OCI-LY7 (cell line): ENCODE data around the gene ACVRL1. TPM values are rescaled to one million over a fixed set of nuclear protein-coding genes. Genes with fewer than 3 reads are reported as not detected.

ENCODE experiments used
- BruUV-seq: library from RNA; stranded (reverse); fragments of 400-500 nt; replicated peaks from 2 replicates; lab custom pipeline; 2021; lab: Mats Ljungman, UMichigan
- CTCF ChIA-PET: fragments of 300-600 bp; sonication (Branson Sonifier 250); formaldehyde crosslinking; loops from one replicate; lab custom pipeline; 2022; ENCODE audit warnings: antibody characterized with exemption; ENCODE audit not compliant: unreplicated experiment; lab: Charles Lee
- POLR2A ChIA-PET: fragments of 300-600 bp; sonication (Branson Sonifier 250); formaldehyde crosslinking; loops from one replicate; lab custom pipeline; 2022; ENCODE audit warnings: antibody characterized with exemption; lab: Charles Lee
- DNase-seq: peaks from one replicate; pipeline ENCODE4 v3.0.0-alpha.2; 2015; ENCODE audit warnings: low spot score
- H2AFZ ChIP-seq: fragments of 200-600 bp; sonication (generic), shearing (Covaris generic); 2 replicates; pipeline ENCODE4 v1.6.1; 2014; ENCODE audit warnings: mild to moderate bottlenecking, antibody characterized with exemption, low read length, moderate library complexity
- H3K27ac ChIP-seq: fragments of 200-600 bp; sonication (generic); 2 replicates; pipeline ENCODE4 v1.5.1; 2014; ENCODE audit warnings: mixed run types, low read depth, mild to moderate bottlenecking, moderate library complexity, low read length, inconsistent platforms; ENCODE audit not compliant: poor library complexity, severe bottlenecking
- H3K36me3 ChIP-seq: fragments of 200-600 bp; sonication (generic); 2 replicates; pipeline ENCODE4 v1.6.1; 2014; ENCODE audit warnings: mild to moderate bottlenecking, antibody characterized with exemption, low read length, moderate library complexity, mixed read lengths; ENCODE audit not compliant: insufficient read depth
- H3K4me1 ChIP-seq: fragments of 200-600 bp; sonication (generic); 2 replicates; pipeline ENCODE4 v1.5.1; 2014; ENCODE audit warnings: mild to moderate bottlenecking, low read length; ENCODE audit not compliant: insufficient read depth, poor library complexity, severe bottlenecking
- H3K4me2 ChIP-seq: fragments of 200-600 bp; sonication (generic); 2 replicates; pipeline ENCODE4 v1.6.1; 2014; ENCODE audit warnings: mild to moderate bottlenecking, low read length
- H3K4me3 ChIP-seq: fragments of 200-600 bp; sonication (generic); 2 replicates; pipeline ENCODE4 v1.5.1; 2014; ENCODE audit warnings: mild to moderate bottlenecking, low read depth, low read length; ENCODE audit not compliant: poor library complexity, severe bottlenecking
- H3K79me2 ChIP-seq: fragments of 200-600 bp; sonication (generic); 2 replicates; pipeline ENCODE4 v1.6.1; 2016; ENCODE audit warnings: low read depth, mild to moderate bottlenecking, low read length, moderate library complexity, mixed read lengths; ENCODE audit not compliant: insufficient read depth
- H3K9me2 ChIP-seq: fragments of 200-600 bp; sonication (generic); 2 replicates; pipeline ENCODE4 v1.6.1; 2016; ENCODE audit warnings: mild to moderate bottlenecking, low read length, mixed read lengths; ENCODE audit not compliant: insufficient read depth
- H3K9me3 ChIP-seq: fragments of 200-600 bp; sonication (generic); 2 replicates; pipeline ENCODE4 v1.6.1; 2014; ENCODE audit warnings: mild to moderate bottlenecking, mixed run types, low read length, mixed read lengths
- H4K20me1 ChIP-seq: fragments of 200-600 bp; sonication (generic); 2 replicates; pipeline ENCODE4 v1.6.1; 2014; ENCODE audit warnings: mild to moderate bottlenecking, antibody characterized with exemption, low read length, moderate library complexity, mixed read lengths; ENCODE audit not compliant: insufficient read depth
- EZH2phosphoT487 ChIP-seq: fragments of 200-600 bp; sonication (generic); IDR thresholded peaks from 2 replicates; pipeline ENCODE4 v1.6.1; 2018; ENCODE audit warnings: low read depth, borderline replicate concordance, mild to moderate bottlenecking, mixed run types, antibody characterized with exemption, low read length, moderate library complexity, mixed read lengths
- intact Hi-C: fragments of 100-400 bp; cut with micrococcal nuclease; formaldehyde crosslinking; loops from one replicate; pipeline ENCODE4 v1.10.0; 2022; ENCODE audit not compliant: unreplicated experiment
- total RNA-seq, 2 experiments: library from RNA; depleted of rRNA in 1 of 2; stranded (reverse); fragments of >200 nt in 1 of 2; shearing (Covaris generic) in 1 of 2; gene quantifications; 2 replicates each; pipeline ENCODE4 v1.2.3, GENCODE V29; 2014 to 2022
- TF ChIP-seq, protein P1 (sequence below): fragments of 200-600 bp; sonication (generic); conservative IDR thresholded peaks from 2 replicates; pipeline ENCODE4 v1.5.1; 2014; ENCODE audit warnings: mild to moderate bottlenecking, antibody characterized with exemption, low read length, moderate library complexity, mixed read lengths

The ACVRL1 gene
- total RNA-seq, 2 experiments from 2014 or later, result not detected

- Histone ChIP-seq H3K4me1 (peaks cover 18% of the 10 kb centered on the region), H3K27ac (no peak overlapping the region), H3K4me3 (no peak overlapping the region), H4K20me1 (no peaks in the 10 kb centered on the region), H3K36me3 (no peaks in the 10 kb centered on the region), H3K79me2 (no peaks in the 10 kb centered on the region), H3K9me2 (no peaks in the 10 kb centered on the region), H3K9me3 (no peaks in the 10 kb centered on the region), H2AFZ (peak overlapping the region; percentile 35; the same call in 1 of the 2 replicates), H3K4me2 (no peak overlapping the region)
- ChIA-PET CTCF (interaction anchor here (0.9 kb wide), 1 partner anchor 10 kb away, joined by 3 read pairs; no protein-coding TSS in a partner anchor), POLR2A (no interaction called here)
- TF ChIP-seq EZH2phosphoT487, result no peak
- TF ChIP-seq, protein P1, sequence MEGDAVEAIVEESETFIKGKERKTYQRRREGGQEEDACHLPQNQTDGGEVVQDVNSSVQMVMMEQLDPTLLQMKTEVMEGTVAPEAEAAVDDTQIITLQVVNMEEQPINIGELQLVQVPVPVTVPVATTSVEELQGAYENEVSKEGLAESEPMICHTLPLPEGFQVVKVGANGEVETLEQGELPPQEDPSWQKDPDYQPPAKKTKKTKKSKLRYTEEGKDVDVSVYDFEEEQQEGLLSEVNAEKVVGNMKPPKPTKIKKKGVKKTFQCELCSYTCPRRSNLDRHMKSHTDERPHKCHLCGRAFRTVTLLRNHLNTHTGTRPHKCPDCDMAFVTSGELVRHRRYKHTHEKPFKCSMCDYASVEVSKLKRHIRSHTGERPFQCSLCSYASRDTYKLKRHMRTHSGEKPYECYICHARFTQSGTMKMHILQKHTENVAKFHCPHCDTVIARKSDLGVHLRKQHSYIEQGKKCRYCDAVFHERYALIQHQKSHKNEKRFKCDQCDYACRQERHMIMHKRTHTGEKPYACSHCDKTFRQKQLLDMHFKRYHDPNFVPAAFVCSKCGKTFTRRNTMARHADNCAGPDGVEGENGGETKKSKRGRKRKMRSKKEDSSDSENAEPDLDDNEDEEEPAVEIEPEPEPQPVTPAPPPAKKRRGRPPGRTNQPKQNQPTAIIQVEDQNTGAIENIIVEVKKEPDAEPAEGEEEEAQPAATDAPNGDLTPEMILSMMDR, result no peak
- DNase-seq, result peak; percentile 25
- intact Hi-C loops, result no loop called here
- BruUV-seq, result no TSS peak
These were observed 15.6 kb downstream of the ACVRL1 start for GRCh38 chr12:51922762-51923505.

DNA sequence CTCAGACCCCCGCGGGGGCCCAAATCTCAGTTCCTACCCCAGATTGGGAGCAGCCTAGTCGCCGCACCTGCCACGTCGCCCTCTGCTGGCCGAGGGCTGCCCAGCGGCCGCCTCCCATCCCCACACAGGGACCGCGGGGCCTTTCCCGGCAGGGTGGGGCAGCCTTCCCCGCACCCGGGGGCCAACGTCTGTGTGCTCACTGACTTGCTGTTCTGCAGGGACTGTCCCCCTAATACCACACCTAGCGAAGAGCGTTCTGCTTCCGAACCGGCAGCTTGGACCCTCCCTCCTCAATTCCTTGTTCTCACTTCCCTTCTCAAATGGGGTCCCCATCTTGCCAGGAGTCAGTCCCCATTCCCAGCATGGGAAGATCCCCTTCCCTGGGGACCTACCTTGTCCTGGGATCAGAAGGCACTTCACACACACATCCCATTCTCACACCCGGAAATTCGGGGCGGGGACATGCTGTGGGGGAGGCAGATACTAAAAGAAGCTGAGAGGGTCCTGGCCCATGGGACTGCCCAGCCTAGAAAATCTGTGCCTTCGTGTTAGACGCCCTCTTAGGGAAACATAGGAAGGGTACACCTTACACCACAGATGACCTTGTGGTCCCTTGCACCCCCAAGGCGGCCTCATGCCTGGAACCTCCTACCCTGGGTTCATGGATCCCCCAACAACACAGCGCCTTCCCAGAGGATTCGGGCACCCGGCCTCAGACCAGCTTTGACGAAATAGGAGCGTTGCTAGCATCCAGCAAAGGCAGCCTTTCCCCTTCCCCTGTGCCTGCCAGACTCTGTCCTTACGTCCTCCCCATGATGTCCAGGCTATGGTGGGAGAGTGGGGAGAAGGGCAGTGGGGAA is 16.4 kb downstream of the ACVRL1 start:
- peaks cover 18% of the 10 kb centered on the region for H3K4me1 ChIP-seq
- DNase-seq, result peak; percentile 29
- ChIA-PET POLR2A (no interaction called here), CTCF (no interaction called here)
- no peaks in the 10 kb centered on the region for H3K79me2 ChIP-seq
- H3K27ac ChIP-seq, result no peak overlapping the region
- TF ChIP-seq, protein P1, result peak; percentile 80
- TF ChIP-seq EZH2phosphoT487, result no peak
- H3K4me2 ChIP-seq, result no peak overlapping the region
- no TSS peak for BruUV-seq
- H3K4me3 ChIP-seq, result no peak overlapping the region
- H4K20me1 ChIP-seq, result no peaks in the 10 kb centered on the region
- intact Hi-C loops, result no loop called here
- H3K9me3 ChIP-seq, result no peaks in the 10 kb centered on the region
- no peaks in the 10 kb centered on the region for H3K9me2 ChIP-seq
- no peaks in the 10 kb centered on the region for H3K36me3 ChIP-seq
- peak overlapping the region; percentile 35; the same call in 1 of the 2 replicates for H2AFZ ChIP-seq
